ENCODE measurements around the gene ANK3. TPM values are rescaled to one million over a fixed set of nuclear protein-coding genes. Genes with fewer than 3 reads are reported as not detected.

The ANK3 gene
- total and polyA plus RNA-seq, 2 experiments from 2014 or later = 46.5 to 85.2 TPM

- no peaks in the 10 kb centered on the region for H3F3A ChIP-seq (replicated peaks; ENCODE audit: low read depth)
These were observed 31.4 kb downstream of the ANK3 start for GRCh38 chr10:60358282-60358681.

More at GRCh38 chr10:60358282-60358681, 31.4 kb downstream of the ANK3 start:
- H3K79me2 ChIP-seq (replicated peaks; ENCODE audit: insufficient read depth) = no peaks in the 10 kb centered on the region
- H3K4me3 Mint-ChIP-seq = no peak overlapping the region
- H3K27ac ChIP-seq (ENCODE audit: low read depth) = no peak overlapping the region
- no peak for ATAC-seq
- peaks cover 20% of the 10 kb centered on the region for H3K4me1 Mint-ChIP-seq
- H3K36me3 Mint-ChIP-seq (ENCODE audit: low read depth) = no peaks in the 10 kb centered on the region
- TF ChIP-seq REST (IDR thresholded peaks at IDR 0.05; ENCODE audit: unreplicated experiment) (no peak), EZH2phosphoT487 (IDR thresholded peaks at IDR 0.05; ENCODE audit: unreplicated experiment) (no peak), CTCF (conservative IDR thresholded peaks at IDR 0.05; ENCODE audit: low read depth in 2 of 2) (no peak), JUNB (IDR thresholded peaks at IDR 0.05; ENCODE audit: unreplicated experiment) (no peak), ZNF462 (CRISPR knock-in tag; IDR thresholded peaks at IDR 0.05) (no peak), ETS1 (IDR thresholded peaks at IDR 0.05) (no peak), CREB1 (CRISPR knock-in tag; IDR thresholded peaks at IDR 0.05; ENCODE audit: low read depth) (no peak), NANOG (IDR thresholded peaks at IDR 0.05; ENCODE audit: borderline replicate concordance) (no peak), STAT1 (IDR thresholded peaks at IDR 0.05; ENCODE audit: unreplicated experiment) (no peak), ZNF114 (CRISPR knock-in tag; IDR thresholded peaks at IDR 0.05) (no peak), ZNF331 (CRISPR knock-in tag; IDR thresholded peaks at IDR 0.05; ENCODE audit: low read depth) (no peak), POLR2AphosphoS5 (IDR thresholded peaks at IDR 0.05; ENCODE audit: low read depth) (no peak), EZH2 (IDR thresholded peaks at IDR 0.05; ENCODE audit: low read depth, unreplicated experiment) (no peak)
- H3K27me3 Mint-ChIP-seq (ENCODE audit: insufficient read depth, low read depth, poor library complexity) = no peaks in the 10 kb centered on the region
- no peak overlapping the region for H2AFZ ChIP-seq
- H3K4me1 ChIP-seq (ENCODE audit: insufficient read depth) = peaks cover 17% of the 10 kb centered on the region
- no peak overlapping the region for H3K4me2 ChIP-seq
- no peaks in the 10 kb centered on the region for H3K27me3 ChIP-seq (ENCODE audit: insufficient read depth)
- no peak for DNase-seq (ENCODE audit: low spot score)
- no peaks in the 10 kb centered on the region for H3K9me3 Mint-ChIP-seq
- no peaks in the 10 kb centered on the region for H4K20me1 ChIP-seq (replicated peaks; ENCODE audit: insufficient read depth)
- no peaks in the 10 kb centered on the region for H3K36me3 ChIP-seq (ENCODE audit: insufficient read depth)
- H3K27ac Mint-ChIP-seq = no peak overlapping the region
- no peaks in the 10 kb centered on the region for H3K9me2 ChIP-seq (ENCODE audit: insufficient read depth)
- H3K4me3 ChIP-seq = no peak overlapping the region

Measured in GM23338 (cell line).